ENCODE measurements around the gene OR4D1.

OR4D1 gene

GRCh38 chr17:58195518-58196123 is 47.4 kb downstream of the OR4D1 start:
- DNase-seq, result no peak

GRCh38 chr17:58196610-58197009 is 48.4 kb downstream of the OR4D1 start:
- no peak for DNase-seq

- DNase-seq, result peak; percentile 70
Measured at GRCh38 chr17:58200024-58200633, 51.9 kb downstream of the OR4D1 start.

GRCh38 chr17:58202859-58203258 is 54.7 kb downstream of the OR4D1 start:
- no peak for DNase-seq

- no peak for DNase-seq
Measured at GRCh38 chr17:58204796-58205195, 56.6 kb downstream of the OR4D1 start.

GRCh38 chr17:58205936-58206335 is 57.8 kb downstream of the OR4D1 start:
- DNase-seq, result no peak

GRCh38 chr17:58207451-58207850 is 59.3 kb downstream of the OR4D1 start:
- DNase-seq, result no peak

- DNase-seq, result no peak
Measured at GRCh38 chr17:58208344-58208743, 60.2 kb downstream of the OR4D1 start.
